ENCODE results near the gene MMP19. TPM values are rescaled to one million over a fixed set of nuclear protein-coding genes. Genes with fewer than 3 reads are reported as not detected.

MMP19 gene
- total RNA-seq, 1 donor from 2014 or later = 2.2 TPM

DNA sequence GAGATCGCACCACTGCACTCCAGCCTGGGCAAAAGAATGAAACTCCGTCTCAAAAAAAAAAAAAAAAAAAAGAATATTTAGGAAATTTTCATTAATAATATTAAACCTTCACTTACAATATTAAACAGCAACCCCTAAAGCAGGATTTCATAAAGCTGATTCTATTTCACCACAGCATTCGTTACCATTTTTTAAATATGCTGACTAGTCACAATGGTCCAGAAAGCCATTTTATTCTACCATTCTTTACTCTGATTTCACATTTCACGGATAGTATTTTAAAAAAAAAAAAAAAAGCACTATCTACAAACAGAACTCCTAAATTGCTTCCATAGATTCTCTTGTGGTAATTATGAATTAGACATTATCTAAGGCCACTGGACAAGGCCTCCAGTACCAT lies 52.8 kb downstream of the MMP19 start:
- no peaks in the 10 kb centered on the region for H3K9me3 ChIP-seq (replicated peaks)
- H3K27ac ChIP-seq (replicated peaks) = no peak overlapping the region
- peaks cover 96% of the 10 kb centered on the region for H3K36me3 ChIP-seq
- no peaks in the 10 kb centered on the region for H3K27me3 ChIP-seq (ENCODE audit: low read depth)
- no peak for DNase-seq
- TF ChIP-seq, protein P1, sequence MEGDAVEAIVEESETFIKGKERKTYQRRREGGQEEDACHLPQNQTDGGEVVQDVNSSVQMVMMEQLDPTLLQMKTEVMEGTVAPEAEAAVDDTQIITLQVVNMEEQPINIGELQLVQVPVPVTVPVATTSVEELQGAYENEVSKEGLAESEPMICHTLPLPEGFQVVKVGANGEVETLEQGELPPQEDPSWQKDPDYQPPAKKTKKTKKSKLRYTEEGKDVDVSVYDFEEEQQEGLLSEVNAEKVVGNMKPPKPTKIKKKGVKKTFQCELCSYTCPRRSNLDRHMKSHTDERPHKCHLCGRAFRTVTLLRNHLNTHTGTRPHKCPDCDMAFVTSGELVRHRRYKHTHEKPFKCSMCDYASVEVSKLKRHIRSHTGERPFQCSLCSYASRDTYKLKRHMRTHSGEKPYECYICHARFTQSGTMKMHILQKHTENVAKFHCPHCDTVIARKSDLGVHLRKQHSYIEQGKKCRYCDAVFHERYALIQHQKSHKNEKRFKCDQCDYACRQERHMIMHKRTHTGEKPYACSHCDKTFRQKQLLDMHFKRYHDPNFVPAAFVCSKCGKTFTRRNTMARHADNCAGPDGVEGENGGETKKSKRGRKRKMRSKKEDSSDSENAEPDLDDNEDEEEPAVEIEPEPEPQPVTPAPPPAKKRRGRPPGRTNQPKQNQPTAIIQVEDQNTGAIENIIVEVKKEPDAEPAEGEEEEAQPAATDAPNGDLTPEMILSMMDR (IDR thresholded peaks at IDR 0.05; ENCODE audit: borderline replicate concordance) = no peak
- intact Hi-C loops (cut with micrococcal nuclease) = loop anchor here (10.0 kb wide), 1 partner anchor 45 kb away; the partner anchor contains the start of gene GDF11
- H3K4me3 ChIP-seq = no peak overlapping the region
- H3K4me1 ChIP-seq = no peaks in the 10 kb centered on the region

DNA sequence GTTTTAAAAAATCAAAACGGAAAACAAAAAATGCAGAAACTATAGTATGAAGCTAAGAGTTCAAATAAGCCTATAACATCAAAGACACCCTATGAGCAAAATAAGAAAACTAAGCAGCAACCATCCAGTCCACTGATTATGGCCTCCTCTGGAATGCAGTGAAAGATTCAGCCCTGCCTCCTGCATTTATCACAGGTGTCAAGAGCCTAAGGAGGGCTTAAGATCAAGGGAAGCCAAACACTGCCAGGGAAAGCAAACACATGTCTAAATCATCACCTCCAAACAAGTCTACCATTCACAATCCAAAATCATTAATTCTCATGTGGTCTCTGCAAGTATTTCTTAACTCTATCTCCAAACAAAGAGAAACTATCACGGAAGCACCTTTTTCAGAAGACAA lies 53.6 kb downstream of the MMP19 start:
- Histone ChIP-seq H3K4me1 (no peaks in the 10 kb centered on the region), H3K27me3 (ENCODE audit: low read depth) (no peaks in the 10 kb centered on the region), H3K27ac (replicated peaks) (no peak overlapping the region), H3K36me3 (peaks cover 96% of the 10 kb centered on the region), H3K9me3 (replicated peaks) (no peaks in the 10 kb centered on the region), H3K4me3 (no peak overlapping the region)
- TF ChIP-seq, protein P1 (IDR thresholded peaks at IDR 0.05; ENCODE audit: borderline replicate concordance) = no peak
- no peak for DNase-seq
- intact Hi-C loops (cut with micrococcal nuclease) = no loop called here

DNA sequence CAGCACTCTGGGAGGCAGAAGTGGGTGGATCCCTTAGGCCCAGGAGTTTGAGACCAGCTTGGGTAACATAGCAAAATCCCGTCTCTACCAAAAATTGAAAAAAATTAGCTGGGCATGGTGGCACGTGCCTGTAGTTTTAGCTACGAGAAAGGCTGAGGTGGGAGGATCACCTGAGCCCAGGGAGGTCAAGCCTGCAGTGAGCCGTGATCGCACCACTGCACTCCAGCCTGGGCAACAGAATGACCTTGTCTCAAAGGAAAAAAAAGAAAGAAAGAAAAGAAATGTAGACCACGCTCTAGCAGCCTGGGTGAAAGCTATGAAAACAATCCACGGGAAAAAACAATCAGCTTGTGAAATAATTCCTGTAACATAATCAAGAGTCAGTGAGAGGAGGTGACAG lies 54.2 kb downstream of the MMP19 start:
- DNase-seq = no peak
- Histone ChIP-seq H3K4me3 (no peak overlapping the region), H3K4me1 (no peaks in the 10 kb centered on the region), H3K9me3 (replicated peaks) (no peaks in the 10 kb centered on the region), H3K27ac (replicated peaks) (no peak overlapping the region), H3K36me3 (peaks cover 96% of the 10 kb centered on the region), H3K27me3 (ENCODE audit: low read depth) (no peaks in the 10 kb centered on the region)
- intact Hi-C loops (cut with micrococcal nuclease) = no loop called here
- TF ChIP-seq, protein P1 (IDR thresholded peaks at IDR 0.05; ENCODE audit: borderline replicate concordance) = no peak

Other genes starting within 250 kb of the MMP19 start
- gene OR10P1, start 206.0 kb downstream of the MMP19 start, total RNA-seq = not detected
- gene ITGA7, start 135.0 kb downstream of the MMP19 start, total RNA-seq = 520 TPM
- gene BLOC1S1, start 126.9 kb downstream of the MMP19 start, total RNA-seq = 109 TPM
- 12.2 TPM for gene RDH5, start 122.5 kb downstream of the MMP19 start, total RNA-seq
- gene CD63, start 113.9 kb downstream of the MMP19 start, total RNA-seq = 705 TPM
- gene GDF11, start 99.8 kb downstream of the MMP19 start, total RNA-seq = 15.6 TPM
- 53.2 TPM for gene SARNP, start 25.2 kb downstream of the MMP19 start, total RNA-seq
- 13.3 TPM for gene ORMDL2, start 24.9 kb downstream of the MMP19 start, total RNA-seq
- 18.6 TPM for gene DNAJC14, start 13.3 kb downstream of the MMP19 start, total RNA-seq
- 14.8 TPM for gene PYM1, start 85.0 kb upstream of the MMP19 start, total RNA-seq
- 6.5 TPM for gene DGKA, start 88.2 kb upstream of the MMP19 start, total RNA-seq
- 0.16 TPM for gene PMEL, start 123.1 kb upstream of the MMP19 start, total RNA-seq
- gene CDK2, start 123.9 kb upstream of the MMP19 start, total RNA-seq = 7.3 TPM
- 111 TPM for gene RAB5B, start 131.1 kb upstream of the MMP19 start, total RNA-seq
- gene SUOX, start 154.3 kb upstream of the MMP19 start, total RNA-seq = 36.0 TPM
- gene IKZF4, start 178.1 kb upstream of the MMP19 start, total RNA-seq = 8.4 TPM
- 48.7 TPM for gene RPS26, start 199.0 kb upstream of the MMP19 start, total RNA-seq
- 2.3 TPM for gene ERBB3, start 237.2 kb upstream of the MMP19 start, total RNA-seq

All from left ventricle myocardium inferior (tissue), 1 donor.